Medulla oblongata (tissue), 1 donor: ENCODE results near the gene TYW1.
"Not testable (repeated sequence)": the region's sequence is repeated elsewhere in the genome, so short reads cannot be mapped to it uniquely, and the experiment has no call there.

Experiments used
- DNase-seq: peaks from one replicate; pipeline ENCODE4 v3.0.0-alpha.2; 2015; ENCODE audit errors: extremely low spot score

Gene TYW1

DNA sequence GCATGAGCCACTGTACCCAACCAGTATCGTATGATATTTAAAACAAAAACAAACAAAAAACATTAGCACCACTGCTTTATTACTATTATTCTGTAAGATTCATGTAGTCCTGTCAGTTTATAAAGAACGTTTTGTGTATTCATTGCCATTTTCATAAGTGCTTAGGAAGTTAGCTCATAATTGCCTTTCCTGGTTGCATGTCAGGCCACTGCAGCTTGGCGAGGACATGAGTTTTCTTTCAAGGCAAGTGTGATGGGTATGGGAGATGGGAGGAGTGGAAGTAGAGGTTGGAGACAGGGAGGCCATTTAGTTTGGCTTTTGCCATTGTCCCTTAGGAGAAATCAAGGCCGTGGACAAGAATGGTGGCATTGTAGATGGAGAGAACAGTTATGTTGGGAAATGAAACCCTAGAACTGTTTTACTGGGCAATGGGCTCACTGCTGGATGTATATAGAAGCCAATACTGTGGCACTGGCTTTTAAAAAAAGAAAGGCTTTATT lies 48.9 kb downstream of the TYW1 start:
- no peak for DNase-seq

- DNase-seq = not testable (repeated sequence)
Measured at GRCh38 chr7:67046819-67047218, 50.2 kb downstream of the TYW1 start.

- DNase-seq = not testable (repeated sequence)
Measured at GRCh38 chr7:67049908-67050307, 53.3 kb downstream of the TYW1 start.

DNA sequence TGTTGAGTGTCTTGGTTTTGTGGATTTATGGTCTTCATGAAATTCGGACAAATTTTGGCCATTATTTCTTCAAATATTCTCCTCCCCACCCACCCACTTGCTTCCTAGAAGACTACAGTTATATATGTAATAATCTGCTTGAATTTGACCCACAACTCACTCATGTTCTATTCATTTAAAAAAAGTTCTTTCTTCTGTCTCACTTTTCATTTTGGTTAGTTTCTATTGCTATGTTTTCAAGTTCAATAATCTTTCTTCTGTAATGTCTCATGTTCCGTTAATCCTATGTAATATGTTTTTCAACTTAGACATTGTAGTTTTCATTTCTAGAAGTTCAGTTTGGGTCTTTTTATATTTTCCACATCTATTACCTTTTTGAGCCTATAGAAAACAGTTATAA lies 55.5 kb downstream of the TYW1 start:
- DNase-seq = not testable (repeated sequence)

- DNase-seq = no peak
Measured at GRCh38 chr7:67056683-67057082, 60.0 kb downstream of the TYW1 start.

- not testable (repeated sequence) for DNase-seq
Measured at GRCh38 chr7:67061321-67061720, 64.7 kb downstream of the TYW1 start.

DNA sequence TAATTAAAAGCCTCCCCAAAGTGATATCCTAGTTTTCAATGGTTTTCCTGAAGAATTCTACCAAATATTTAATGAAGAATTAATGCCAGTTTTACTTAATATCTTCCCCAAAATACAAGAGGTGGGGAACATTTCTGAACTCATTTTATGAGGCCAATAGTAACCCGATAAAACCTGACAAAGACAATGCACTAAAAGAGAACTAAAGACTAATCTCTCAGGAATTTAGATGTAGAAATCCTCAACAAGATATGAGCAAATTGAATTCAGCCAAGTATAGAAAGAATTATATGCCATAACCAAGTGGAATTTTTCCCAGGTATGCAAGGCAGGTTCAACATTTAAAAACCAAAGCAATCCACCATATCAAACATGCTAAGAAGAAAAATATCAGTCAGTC lies 66.2 kb downstream of the TYW1 start:
- DNase-seq = not testable (repeated sequence)

GRCh38 chr7:67066950-67067622 lies 70.5 kb downstream of the TYW1 start:
- DNase-seq = not testable (repeated sequence)

DNA sequence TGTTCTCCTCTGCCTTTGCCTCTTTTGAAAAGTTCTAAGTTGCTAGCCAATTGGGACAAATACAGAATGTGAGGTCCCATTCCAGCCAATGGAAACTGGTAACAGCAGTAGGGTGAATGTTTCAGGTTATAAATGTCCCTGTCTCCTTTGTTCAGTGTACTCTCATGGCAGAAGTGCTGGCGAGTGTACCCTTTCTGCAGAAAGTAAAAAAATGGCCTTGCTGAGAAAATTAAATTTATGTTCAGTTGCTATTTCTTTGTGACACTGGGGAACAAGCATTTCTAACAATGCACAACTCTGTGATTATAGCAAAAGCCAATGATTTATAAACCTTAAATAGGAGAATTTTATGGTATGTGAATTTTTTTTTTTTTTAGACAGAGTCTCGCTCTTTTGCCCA lies 79.5 kb downstream of the TYW1 start:
- DNase-seq = not testable (repeated sequence)

DNA sequence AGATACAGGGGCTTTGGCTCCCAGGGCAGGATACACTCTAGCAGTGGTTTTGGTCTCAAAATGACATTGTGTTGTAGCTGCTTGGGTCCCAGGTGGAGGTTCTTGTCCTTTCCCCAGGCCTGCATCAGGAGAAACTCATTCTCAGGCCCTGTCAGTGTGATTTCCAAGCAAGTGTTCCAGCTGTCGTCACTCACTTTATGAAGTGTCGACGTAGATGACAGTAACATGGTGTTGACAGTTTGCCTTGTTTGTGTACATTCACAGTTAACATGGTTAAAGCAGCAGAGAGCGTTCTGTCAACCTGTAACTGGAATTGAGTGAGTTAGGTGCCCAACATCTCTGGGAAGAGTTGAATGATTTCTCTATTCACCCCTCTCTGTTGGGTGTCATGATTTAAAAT lies 86.2 kb downstream of the TYW1 start:
- not testable (repeated sequence) for DNase-seq

GRCh38 chr7:67089261-67089660 lies 92.6 kb downstream of the TYW1 start:
- DNase-seq = not testable (repeated sequence)

DNA sequence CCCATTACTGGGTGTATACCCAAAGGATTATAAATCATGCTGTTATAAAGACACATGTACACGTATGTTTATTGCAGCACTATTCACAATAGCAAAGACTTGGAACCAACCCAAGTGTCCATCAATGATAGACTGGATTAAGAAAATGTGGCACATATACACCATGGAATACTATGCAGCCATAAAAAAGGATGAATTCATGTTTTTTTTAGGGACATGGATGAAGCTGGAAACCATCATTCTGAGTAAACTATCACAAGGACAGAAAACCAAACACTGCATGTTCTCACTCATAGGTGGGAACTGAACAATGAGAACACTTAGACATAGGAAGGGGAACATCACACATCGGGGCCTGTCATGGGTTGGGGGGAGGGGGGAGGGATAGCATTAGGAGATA lies 94.4 kb downstream of the TYW1 start:
- not testable (repeated sequence) for DNase-seq

DNA sequence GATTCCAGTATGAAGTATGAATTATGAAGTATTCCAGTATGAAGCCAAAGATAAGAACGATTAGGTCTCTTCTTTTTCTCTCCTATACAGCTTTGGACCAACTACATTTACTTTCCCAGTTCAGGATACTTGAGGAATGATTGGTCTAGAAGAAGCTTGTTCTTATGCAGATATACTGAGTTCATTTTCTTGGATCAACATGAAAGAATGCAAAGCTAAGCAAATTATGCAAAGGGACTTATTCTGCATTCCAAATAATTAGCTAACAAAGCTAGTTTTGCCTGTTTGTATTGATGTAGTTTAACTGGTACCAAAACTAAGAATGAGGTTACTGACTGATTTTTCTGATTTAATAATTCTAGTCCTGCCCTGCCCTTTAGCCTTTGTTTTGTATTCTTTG lies 101.4 kb downstream of the TYW1 start:
- not testable (repeated sequence) for DNase-seq

DNA sequence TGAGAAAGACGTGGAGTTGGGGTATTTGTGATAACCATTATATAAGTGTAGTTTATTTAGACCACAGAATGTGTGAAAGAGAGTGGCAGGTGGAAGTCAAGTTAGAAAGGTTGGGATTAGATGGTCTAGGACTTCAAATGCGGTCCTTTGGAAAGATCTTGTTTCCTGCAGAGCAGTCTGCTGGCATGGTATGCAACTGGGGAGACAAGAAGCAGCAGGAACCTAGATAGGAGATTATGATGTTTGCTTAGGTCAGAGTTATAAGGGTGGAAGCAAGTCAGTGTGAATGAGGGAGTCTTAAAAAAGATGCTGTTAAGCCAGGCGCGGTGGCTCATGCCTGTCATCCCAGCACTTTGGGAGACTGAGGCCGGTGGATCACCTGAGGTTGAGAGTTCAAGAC lies 102.8 kb downstream of the TYW1 start:
- DNase-seq = not testable (repeated sequence)

DNA sequence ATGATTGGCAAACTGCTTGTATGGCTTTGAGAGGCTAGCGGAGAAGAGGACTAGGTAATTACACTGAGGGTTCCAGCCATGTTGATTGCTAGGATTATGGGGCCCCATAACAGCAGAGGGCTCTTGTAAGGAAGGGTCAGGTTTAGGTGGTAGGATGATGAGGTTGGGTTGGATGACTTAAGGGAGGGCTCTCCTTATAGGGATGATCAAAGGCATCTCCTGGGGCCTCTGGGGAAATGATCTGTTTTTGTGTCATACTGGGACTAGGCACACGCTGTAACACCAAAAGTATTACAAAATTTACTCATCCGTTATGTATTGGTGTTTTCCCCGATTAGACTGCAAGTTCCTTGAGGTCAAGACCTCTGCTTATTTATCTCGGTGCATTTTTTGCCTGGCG lies 103.4 kb downstream of the TYW1 start:
- DNase-seq = not testable (repeated sequence)

- no peak for DNase-seq
Measured at GRCh38 chr7:67100956-67101361, 104.3 kb downstream of the TYW1 start.

- not testable (repeated sequence) for DNase-seq
Measured at GRCh38 chr7:67104937-67105336, 108.3 kb downstream of the TYW1 start.

GRCh38 chr7:67105377-67105776 lies 108.7 kb downstream of the TYW1 start:
- DNase-seq = no peak

- DNase-seq = not testable (repeated sequence)
Measured at GRCh38 chr7:67106255-67106654, 109.6 kb downstream of the TYW1 start.

DNA sequence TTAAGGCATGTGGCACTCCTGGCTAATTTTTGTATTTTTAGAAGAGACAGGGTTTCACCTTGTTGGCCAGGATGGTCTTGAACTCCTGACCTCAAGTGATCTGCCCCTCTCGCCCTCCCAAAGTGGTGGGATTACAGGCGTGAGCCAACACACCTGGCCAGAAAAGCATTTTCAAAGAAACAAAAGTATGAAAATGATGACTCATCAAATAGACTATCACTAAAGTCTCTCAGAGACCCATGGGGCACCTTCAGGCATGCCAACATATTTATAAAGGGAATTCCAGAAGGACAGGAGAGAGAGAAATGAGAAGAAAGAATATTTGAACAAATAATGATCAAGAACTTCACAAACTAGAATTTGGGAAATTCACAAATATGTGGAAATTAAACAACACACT lies 114.7 kb downstream of the TYW1 start:
- not testable (repeated sequence) for DNase-seq

GRCh38 chr7:67114483-67115246 lies 118.0 kb downstream of the TYW1 start:
- DNase-seq = not testable (repeated sequence)

DNA sequence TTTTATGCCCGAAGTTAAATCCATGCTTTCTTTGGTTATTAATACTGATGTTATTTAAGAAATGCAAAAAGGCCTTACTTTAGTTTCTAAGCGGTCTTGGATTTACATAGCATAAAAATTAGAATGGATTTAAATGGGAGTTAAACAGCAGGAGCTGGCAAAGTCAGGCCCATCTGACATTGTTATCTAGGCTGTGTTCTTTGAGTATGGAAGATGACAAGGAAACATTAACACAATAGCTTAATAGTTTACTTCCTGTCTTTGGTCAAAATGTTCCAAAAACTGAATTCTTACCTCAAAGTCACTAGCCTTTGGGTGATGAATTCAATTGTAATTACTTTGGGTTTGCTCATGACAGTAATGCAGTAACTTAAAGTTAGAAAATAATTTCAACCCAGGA lies 123.9 kb downstream of the TYW1 start:
- DNase-seq = not testable (repeated sequence)

DNA sequence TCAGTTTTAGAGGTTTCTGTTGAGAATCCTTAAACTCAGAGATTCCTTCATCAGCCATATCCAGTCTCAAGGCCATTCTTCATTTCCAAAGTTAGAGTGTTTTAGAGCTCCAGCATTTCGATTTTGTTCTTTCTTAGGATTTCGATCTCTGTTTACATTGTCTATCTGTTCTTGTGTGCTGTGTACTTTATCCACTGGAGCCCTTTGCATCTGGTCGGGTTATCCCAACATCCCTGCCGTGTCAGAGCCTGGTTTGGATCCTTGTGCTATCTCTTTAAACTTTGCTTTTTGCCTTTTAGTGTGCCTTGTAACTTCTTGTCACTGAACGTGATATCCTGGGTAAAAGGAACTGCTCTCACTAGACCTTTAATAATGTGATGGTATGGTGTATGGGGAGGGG lies 131.6 kb downstream of the TYW1 start:
- not testable (repeated sequence) for DNase-seq
